HL-60 (cell line): ENCODE results near the gene LRP8.

ENCODE experiments used
- CTCF ChIP-seq: IDR thresholded peaks from one replicate; pipeline ENCODE4 v1.5.1; 2011; ENCODE audit warnings: low read length, control low read depth, inconsistent platforms; ENCODE audit not compliant: insufficient read depth
- REST ChIP-seq: IDR thresholded peaks from 2 replicates; pipeline ENCODE4 v1.6.1; 2012; ENCODE audit warnings: low read depth; ENCODE audit not compliant: insufficient replicate concordance

- TF ChIP-seq REST (no peak), CTCF (no peak)
Measured at GRCh38 chr1:53361541-53361961, 33.7 kb upstream of the LRP8 start.
